ENCODE measurements around the gene PDCD1. TPM values are rescaled to one million over a fixed set of nuclear protein-coding genes. Genes with fewer than 3 reads are reported as not detected.
A peak's percentile ranks its signal among the peaks of the same experiment; 100 is the strongest.

PDCD1 gene
- polyA plus RNA-seq, 1 donor (not counting 4 experiments of a cell fraction or from before 2014, with no cell fraction given): not detected

DNA sequence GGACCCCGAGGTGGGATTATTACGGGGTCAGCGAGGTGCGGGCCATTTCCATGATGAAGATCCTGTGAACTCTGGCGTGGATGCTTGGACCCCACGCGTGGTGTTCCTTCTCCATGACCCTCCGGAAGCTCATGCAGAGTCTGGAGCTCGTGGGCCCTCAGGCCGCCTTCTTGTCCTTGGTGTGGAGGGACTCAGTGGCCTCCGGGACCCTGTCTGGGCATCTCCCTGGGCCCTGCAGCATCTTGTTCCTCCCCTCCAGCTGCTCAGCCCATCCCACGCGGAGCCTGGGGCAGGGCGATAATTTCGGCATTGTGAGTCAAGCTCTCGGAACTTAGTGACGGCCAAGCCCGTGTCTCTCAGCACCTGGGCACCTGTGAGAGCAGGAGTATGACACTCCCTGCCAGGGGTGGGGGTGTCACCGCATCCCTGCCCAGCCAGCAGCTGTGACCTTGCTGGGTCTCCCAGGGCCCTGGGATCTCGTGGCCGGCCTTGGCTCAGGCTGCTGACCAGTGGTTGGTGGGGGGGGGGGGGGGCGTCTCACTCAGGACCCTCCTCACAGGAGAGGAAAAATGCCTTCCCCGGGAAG, 35.5 kb upstream of the PDCD1 start:
- Histone ChIP-seq H4K20me1 (ENCODE audit: control insufficient read depth, extremely low read depth, insufficient read depth, low read length) (no peaks in the 10 kb centered on the region), H2AFZ (ENCODE audit: control insufficient read depth, low read length) (no peak overlapping the region)
- DNase-seq (ENCODE audit: low read depth, low spot score): peak; percentile 54

DNA sequence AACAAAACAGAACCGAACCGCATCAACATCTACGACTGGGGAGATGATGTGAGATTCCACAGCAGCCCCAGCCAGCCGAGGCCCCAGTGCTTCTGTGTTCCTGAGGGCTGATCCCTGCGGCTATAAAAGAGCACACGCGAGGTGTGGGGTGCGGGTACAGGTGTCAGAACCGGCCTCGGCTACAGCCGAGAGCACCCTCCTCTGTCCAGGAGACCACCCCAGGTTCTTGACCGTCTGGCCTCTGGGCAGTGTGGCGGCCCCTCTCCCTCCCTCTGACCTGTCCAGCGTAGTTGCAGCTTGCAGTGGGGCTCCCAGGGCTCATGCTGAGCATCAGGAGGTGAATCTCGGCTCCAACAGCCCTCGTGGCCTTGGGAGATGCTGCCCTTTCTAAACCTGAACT, 34.6 kb upstream of the PDCD1 start:
- H3K4me1 ChIP-seq (ENCODE audit: control insufficient read depth, extremely low read depth, insufficient read depth, low read length): peaks cover 46% of the 10 kb centered on the region
- peaks cover 16% of the 10 kb centered on the region for H3K27me3 ChIP-seq (ENCODE audit: control insufficient read depth, extremely low read depth, insufficient read depth, low read length)
- no peaks in the 10 kb centered on the region for H3K9me1 ChIP-seq (ENCODE audit: control insufficient read depth, extremely low read depth, insufficient read depth, low read length)
- no peak overlapping the region for H3K9ac ChIP-seq (ENCODE audit: control insufficient read depth, extremely low read depth, insufficient read depth, low read length)
- no peak for FAIRE-seq
- H3K9me3 ChIP-seq (ENCODE audit: control insufficient read depth, low read depth, low read length): no peaks in the 10 kb centered on the region
- dilution Hi-C loops (cut with MboI; ENCODE audit: extremely low pct_ligation_motif_present, low sequenced_read_pairs): no loop called here
- no peak overlapping the region for H3K4me2 ChIP-seq (ENCODE audit: control insufficient read depth, extremely low read depth, insufficient read depth, low read depth, low read length)
- TF ChIP-seq, protein P1, sequence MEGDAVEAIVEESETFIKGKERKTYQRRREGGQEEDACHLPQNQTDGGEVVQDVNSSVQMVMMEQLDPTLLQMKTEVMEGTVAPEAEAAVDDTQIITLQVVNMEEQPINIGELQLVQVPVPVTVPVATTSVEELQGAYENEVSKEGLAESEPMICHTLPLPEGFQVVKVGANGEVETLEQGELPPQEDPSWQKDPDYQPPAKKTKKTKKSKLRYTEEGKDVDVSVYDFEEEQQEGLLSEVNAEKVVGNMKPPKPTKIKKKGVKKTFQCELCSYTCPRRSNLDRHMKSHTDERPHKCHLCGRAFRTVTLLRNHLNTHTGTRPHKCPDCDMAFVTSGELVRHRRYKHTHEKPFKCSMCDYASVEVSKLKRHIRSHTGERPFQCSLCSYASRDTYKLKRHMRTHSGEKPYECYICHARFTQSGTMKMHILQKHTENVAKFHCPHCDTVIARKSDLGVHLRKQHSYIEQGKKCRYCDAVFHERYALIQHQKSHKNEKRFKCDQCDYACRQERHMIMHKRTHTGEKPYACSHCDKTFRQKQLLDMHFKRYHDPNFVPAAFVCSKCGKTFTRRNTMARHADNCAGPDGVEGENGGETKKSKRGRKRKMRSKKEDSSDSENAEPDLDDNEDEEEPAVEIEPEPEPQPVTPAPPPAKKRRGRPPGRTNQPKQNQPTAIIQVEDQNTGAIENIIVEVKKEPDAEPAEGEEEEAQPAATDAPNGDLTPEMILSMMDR (optimal IDR thresholded peaks at IDR 0.05 in 1 of 3, IDR thresholded peaks at IDR 0.05 in 1 of 3, conservative IDR thresholded peaks at IDR 0.05 in 1 of 3; ENCODE audit: extremely low read depth in 1 of 3, insufficient read depth in 2 of 3, low read length in 3 of 3): no peak
- no peak for TF ChIP-seq EZH2 (IDR thresholded peaks at IDR 0.05; ENCODE audit: low read length)
- no peaks in the 10 kb centered on the region for H3K36me3 ChIP-seq (ENCODE audit: control insufficient read depth in 2 of 2, extremely low read depth in 1 of 2, insufficient read depth in 2 of 2, low read length in 2 of 2)
- no peak for DNase-seq (ENCODE audit: low read depth, low spot score)
- H3K79me2 ChIP-seq (ENCODE audit: control insufficient read depth, insufficient read depth, low read length): no peaks in the 10 kb centered on the region
- no peaks in the 10 kb centered on the region for H4K20me1 ChIP-seq (ENCODE audit: control insufficient read depth, extremely low read depth, insufficient read depth, low read length)
- H2AFZ ChIP-seq (ENCODE audit: control insufficient read depth, low read length): no peak overlapping the region
- H3K27ac ChIP-seq (ENCODE audit: control insufficient read depth, insufficient read depth, low read length): no peak overlapping the region
- H3K4me3 ChIP-seq (ENCODE audit: control insufficient read depth in 2 of 3, extremely low read depth in 1 of 3, insufficient read depth in 2 of 3, low read depth in 1 of 3, low read length in 3 of 3): no peak overlapping the region

More for the DNA sequence above, 35.5 kb upstream of the PDCD1 start:
- Histone ChIP-seq H3K4me1 (ENCODE audit: control insufficient read depth, extremely low read depth, insufficient read depth, low read length) (peaks cover 46% of the 10 kb centered on the region), H3K36me3 (ENCODE audit: control insufficient read depth in 2 of 2, extremely low read depth in 1 of 2, insufficient read depth in 2 of 2, low read length in 2 of 2) (no peaks in the 10 kb centered on the region), H3K4me3 (ENCODE audit: control insufficient read depth in 2 of 3, extremely low read depth in 1 of 3, insufficient read depth in 2 of 3, low read depth in 1 of 3, low read length in 3 of 3) (no peak overlapping the region), H3K27ac (ENCODE audit: control insufficient read depth, insufficient read depth, low read length) (no peak overlapping the region), H3K9ac (ENCODE audit: control insufficient read depth, extremely low read depth, insufficient read depth, low read length) (no peak overlapping the region), H3K9me1 (ENCODE audit: control insufficient read depth, extremely low read depth, insufficient read depth, low read length) (no peaks in the 10 kb centered on the region), H3K27me3 (ENCODE audit: control insufficient read depth, extremely low read depth, insufficient read depth, low read length) (peaks cover 16% of the 10 kb centered on the region), H3K79me2 (ENCODE audit: control insufficient read depth, insufficient read depth, low read length) (no peaks in the 10 kb centered on the region), H3K9me3 (ENCODE audit: control insufficient read depth, low read depth, low read length) (no peaks in the 10 kb centered on the region), H3K4me2 (ENCODE audit: control insufficient read depth, extremely low read depth, insufficient read depth, low read depth, low read length) (no peak overlapping the region)
- no peak for TF ChIP-seq EZH2 (IDR thresholded peaks at IDR 0.05; ENCODE audit: low read length)
- TF ChIP-seq, protein P1 (optimal IDR thresholded peaks at IDR 0.05 in 1 of 3, IDR thresholded peaks at IDR 0.05 in 1 of 3, conservative IDR thresholded peaks at IDR 0.05 in 1 of 3; ENCODE audit: extremely low read depth in 1 of 3, insufficient read depth in 2 of 3, low read length in 3 of 3): no peak
- peak; percentile 64 for FAIRE-seq
- dilution Hi-C loops (cut with MboI; ENCODE audit: extremely low pct_ligation_motif_present, low sequenced_read_pairs): no loop called here

Data from keratinocyte (primary cell).